Ascending aorta (tissue), 2 donors: ENCODE measurements around the gene NUDT1. TPM values are rescaled to one million over a fixed set of nuclear protein-coding genes. Genes with fewer than 3 reads are reported as not detected.

Experiments used
- DNase-seq, 2 donors: peaks; one replicate each; pipeline ENCODE4 v3.0.0-alpha.2; 2019; ENCODE audit warnings: low spot score in 2 of 2
- H3K27ac ChIP-seq, 2 donors: fragments of 200-600 bp; sonication (generic); one replicate each; pipeline ENCODE4 v1.5.1; 2016 to 2017; ENCODE audit warnings: mild to moderate bottlenecking in 1 of 2
- H3K27me3 ChIP-seq: fragments of 200-600 bp; sonication (generic); one replicate; pipeline ENCODE4 v1.5.1; 2017
- H3K36me3 ChIP-seq, 2 donors: fragments of 200-600 bp; sonication (generic); one replicate each; pipeline ENCODE4 v1.5.1; 2016
- H3K4me1 ChIP-seq, 2 donors: fragments of 200-600 bp; sonication (generic); one replicate each; pipeline ENCODE4 v1.5.1; 2016 to 2017; ENCODE audit warnings: mild to moderate bottlenecking in 1 of 2
- H3K4me3 ChIP-seq, 2 donors: fragments of 200-600 bp; sonication (generic); one replicate each; pipeline ENCODE4 v1.5.1; 2016 to 2017; ENCODE audit warnings: mild to moderate bottlenecking in 1 of 2
- H3K9me3 ChIP-seq, 2 donors: fragments of 200-600 bp; sonication (generic); one replicate each; pipeline ENCODE4 v1.5.1; 2016
- intact Hi-C: fragments of 100-400 bp; cut with DNase I; formaldehyde crosslinking; loops from one replicate; pipeline ENCODE4 v1.15.1; 2023
- total RNA-seq: library from RNA; depleted of rRNA; stranded (reverse); fragments of >200 nt; gene quantifications from one replicate; pipeline ENCODE4 v1.1.0, GENCODE V29; 2016
- TF ChIP-seq, protein P1 (sequence below), 3 experiments: fragments of 200-600 bp in 2 of 3; fragments of 450-650 bp in 1 of 3; sonication (generic) in 2 of 3; IDR thresholded peaks; one replicate each; pipeline ENCODE4 v1.5.1; 2016 to 2019; ENCODE audit warnings: antibody characterized with exemption in 3 of 3, mild to moderate bottlenecking in 1 of 3, moderate library complexity in 1 of 3

Gene NUDT1
- total RNA-seq, 1 donor from 2014 or later: 9.0 TPM

- Histone ChIP-seq H3K4me1 (no peaks in the 10 kb centered on the region), H3K9me3 (no peaks in the 10 kb centered on the region), H3K4me3 (no peak overlapping the region), H3K27ac (no peak overlapping the region), H3K36me3 (peaks cover 29 to 37% of the 10 kb centered on the region in 2 donors), H3K27me3 (no peaks in the 10 kb centered on the region)
- TF ChIP-seq, protein P1, sequence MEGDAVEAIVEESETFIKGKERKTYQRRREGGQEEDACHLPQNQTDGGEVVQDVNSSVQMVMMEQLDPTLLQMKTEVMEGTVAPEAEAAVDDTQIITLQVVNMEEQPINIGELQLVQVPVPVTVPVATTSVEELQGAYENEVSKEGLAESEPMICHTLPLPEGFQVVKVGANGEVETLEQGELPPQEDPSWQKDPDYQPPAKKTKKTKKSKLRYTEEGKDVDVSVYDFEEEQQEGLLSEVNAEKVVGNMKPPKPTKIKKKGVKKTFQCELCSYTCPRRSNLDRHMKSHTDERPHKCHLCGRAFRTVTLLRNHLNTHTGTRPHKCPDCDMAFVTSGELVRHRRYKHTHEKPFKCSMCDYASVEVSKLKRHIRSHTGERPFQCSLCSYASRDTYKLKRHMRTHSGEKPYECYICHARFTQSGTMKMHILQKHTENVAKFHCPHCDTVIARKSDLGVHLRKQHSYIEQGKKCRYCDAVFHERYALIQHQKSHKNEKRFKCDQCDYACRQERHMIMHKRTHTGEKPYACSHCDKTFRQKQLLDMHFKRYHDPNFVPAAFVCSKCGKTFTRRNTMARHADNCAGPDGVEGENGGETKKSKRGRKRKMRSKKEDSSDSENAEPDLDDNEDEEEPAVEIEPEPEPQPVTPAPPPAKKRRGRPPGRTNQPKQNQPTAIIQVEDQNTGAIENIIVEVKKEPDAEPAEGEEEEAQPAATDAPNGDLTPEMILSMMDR (IDR thresholded peaks at IDR 0.05): no peak
- DNase-seq: no peak
- intact Hi-C loops: no loop called here
Observed at GRCh38 chr7:2225336-2225735, 16.7 kb upstream of the NUDT1 start.

GRCh38 chr7:2225830-2226229 lies 16.2 kb upstream of the NUDT1 start:
- TF ChIP-seq, protein P1 (IDR thresholded peaks at IDR 0.05): no peak
- no peaks in the 10 kb centered on the region for H3K27me3 ChIP-seq
- DNase-seq: no peak
- no peak overlapping the region for H3K4me3 ChIP-seq
- no peak overlapping the region for H3K27ac ChIP-seq
- peaks cover 29 to 37% of the 10 kb centered on the region in 2 donors for H3K36me3 ChIP-seq
- intact Hi-C loops: no loop called here
- no peaks in the 10 kb centered on the region for H3K9me3 ChIP-seq
- H3K4me1 ChIP-seq: peaks cover 0 to under 1% of the 10 kb centered on the region in 2 donors

DNA sequence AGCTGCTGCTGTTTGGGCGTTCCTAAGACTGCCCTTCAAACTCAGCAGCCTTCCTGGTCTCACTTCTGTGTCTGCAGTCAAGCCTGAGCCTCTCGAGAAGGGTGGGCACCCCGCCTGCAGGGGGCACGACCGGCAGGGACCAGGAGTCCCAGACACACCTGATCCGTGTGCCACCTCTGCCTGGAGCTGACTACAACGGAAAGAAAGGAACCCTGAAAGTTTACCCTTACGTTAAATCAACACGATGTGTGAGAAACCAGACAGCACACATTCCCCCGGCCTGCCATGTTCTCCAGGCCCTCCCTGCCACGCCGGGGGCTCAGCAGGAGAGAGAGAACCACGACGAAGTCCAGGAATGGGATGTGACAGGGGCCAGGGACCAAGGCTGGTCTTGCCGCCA lies 14.3 kb upstream of the NUDT1 start:
- Histone ChIP-seq H3K4me3 (no peak overlapping the region), H3K27ac (no peak overlapping the region), H3K4me1 (peaks cover 2 to 13% of the 10 kb centered on the region in 2 donors), H3K9me3 (no peaks in the 10 kb centered on the region), H3K27me3 (no peaks in the 10 kb centered on the region), H3K36me3 (peaks cover 22 to 34% of the 10 kb centered on the region in 2 donors)
- intact Hi-C loops: no loop called here
- DNase-seq: no peak
- TF ChIP-seq, protein P1 (IDR thresholded peaks at IDR 0.05): no peak

DNA sequence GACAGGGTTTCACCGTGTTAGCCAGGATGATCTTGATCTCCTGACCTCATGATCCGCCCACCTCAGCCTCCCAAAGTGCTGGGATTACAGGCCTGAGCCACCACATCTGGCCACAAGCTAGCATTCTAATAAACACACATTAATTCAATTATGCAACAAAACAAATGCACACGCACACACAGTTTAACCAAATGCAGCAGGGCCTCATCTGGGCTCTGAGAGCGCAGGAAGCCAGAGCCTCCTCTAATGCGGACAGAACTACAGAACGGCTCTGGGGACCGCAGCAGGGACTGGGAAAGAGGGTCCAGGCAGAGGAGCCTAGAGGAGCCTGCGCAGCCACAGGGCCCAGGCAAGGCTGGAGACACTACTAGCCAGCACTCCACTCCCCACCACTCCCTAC lies 13.1 kb upstream of the NUDT1 start:
- Histone ChIP-seq H3K9me3 (no peaks in the 10 kb centered on the region), H3K27ac (no peak overlapping the region), H3K27me3 (no peaks in the 10 kb centered on the region), H3K4me3 (no peak overlapping the region), H3K4me1 (peaks cover 2 to 17% of the 10 kb centered on the region in 2 donors), H3K36me3 (peaks cover 14 to 24% of the 10 kb centered on the region in 2 donors)
- intact Hi-C loops: no loop called here
- no peak for DNase-seq
- TF ChIP-seq, protein P1 (IDR thresholded peaks at IDR 0.05): no peak

GRCh38 chr7:2229467-2229866 lies 12.6 kb upstream of the NUDT1 start:
- Histone ChIP-seq H3K36me3 (peaks cover 15 to 26% of the 10 kb centered on the region in 2 donors), H3K4me3 (no peak overlapping the region), H3K9me3 (no peaks in the 10 kb centered on the region), H3K4me1 (peaks cover 2 to 17% of the 10 kb centered on the region in 2 donors), H3K27me3 (no peaks in the 10 kb centered on the region), H3K27ac (no peak overlapping the region)
- intact Hi-C loops: no loop called here
- TF ChIP-seq, protein P1 (IDR thresholded peaks at IDR 0.05): no peak
- no peak for DNase-seq

DNA sequence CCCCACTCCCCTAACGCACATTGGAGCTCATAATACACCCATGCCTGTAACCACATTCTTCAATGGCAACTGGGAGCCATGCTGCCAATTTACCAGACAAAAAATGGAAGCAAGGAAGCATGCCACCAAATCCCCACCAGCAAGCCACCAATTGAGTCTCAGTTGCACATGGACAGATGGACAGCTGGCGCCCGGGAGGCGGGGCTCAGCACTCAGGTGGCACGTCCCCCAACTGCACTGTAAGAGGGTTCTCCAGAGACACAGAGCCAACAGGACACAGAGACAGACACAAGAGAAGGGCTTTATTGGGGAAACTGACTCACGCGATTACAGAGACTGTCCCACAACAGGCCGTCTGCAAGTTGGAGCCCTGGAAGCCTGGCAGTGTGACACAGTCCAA lies 11.8 kb upstream of the NUDT1 start:
- peaks cover 2 to 17% of the 10 kb centered on the region in 2 donors for H3K4me1 ChIP-seq
- H3K36me3 ChIP-seq: peaks cover 13 to 27% of the 10 kb centered on the region in 2 donors
- no peak overlapping the region for H3K27ac ChIP-seq
- no peaks in the 10 kb centered on the region for H3K27me3 ChIP-seq
- TF ChIP-seq, protein P1 (IDR thresholded peaks at IDR 0.05): no peak
- no peaks in the 10 kb centered on the region for H3K9me3 ChIP-seq
- intact Hi-C loops: loop anchor here (5.0 kb wide), 2 partner anchors 53 to 658 kb away; partner anchors contain the start of gene PSMG3
- no peak for DNase-seq
- no peak overlapping the region for H3K4me3 ChIP-seq
